HepG2 (cell line): Measurements from ENCODE around the gene TEX19. TPM values are rescaled to one million over a fixed set of nuclear protein-coding genes. Genes with fewer than 3 reads are reported as not detected.

ENCODE experiments used
- ADNP ChIP-seq: sonication (generic); formaldehyde crosslinking; IDR thresholded peaks from 2 replicates; pipeline ENCODE4 v1.4.0; 2020; ENCODE audit warnings: missing genetic modification reagents
- ARNT2 ChIP-seq: sonication (generic); formaldehyde crosslinking; IDR thresholded peaks from 2 replicates; pipeline ENCODE4 v1.8.0; 2022; ENCODE audit warnings: mild to moderate bottlenecking, low read depth, missing genetic modification reagents, moderate library complexity
- CTCF ChIP-seq: sonication (generic); formaldehyde crosslinking; IDR thresholded peaks from 2 replicates; pipeline ENCODE4 v1.5.0; 2020; ENCODE audit warnings: mild to moderate bottlenecking, missing genetic modification reagents, moderate library complexity
- EP300 ChIP-seq, 3 experiments: sonication (generic) in 1 of 3; formaldehyde crosslinking in 1 of 3; IDR thresholded peaks; 2 replicates each; pipeline versions ENCODE4 v1.5.1 to v1.6.1; 2011 to 2020; ENCODE audit warnings: low read depth in 2 of 3, low read length in 2 of 3, borderline replicate concordance in 1 of 3, improper control_type of control experiment in 1 of 3, mild to moderate bottlenecking in 1 of 3, missing genetic modification reagents in 1 of 3, moderate library complexity in 1 of 3
- FOXA1 ChIP-seq, 2 experiments: fragments of 450-650 bp in 1 of 2; sonication (generic) in 1 of 2; formaldehyde crosslinking in 1 of 2; IDR thresholded peaks; 2 replicates each; pipeline versions ENCODE4 v1.4.0 to v1.6.1; 2016 to 2020; ENCODE audit warnings: missing genetic modification reagents in 1 of 2
- FOXM1 ChIP-seq: sonication (generic); formaldehyde crosslinking; IDR thresholded peaks from 2 replicates; pipeline ENCODE4 v1.5.0; 2020; ENCODE audit warnings: missing genetic modification reagents
- MLLT10 ChIP-seq: sonication (generic); formaldehyde crosslinking; IDR thresholded peaks from 2 replicates; pipeline ENCODE4 v1.4.0; 2020; ENCODE audit warnings: missing genetic modification reagents
- NFYC ChIP-seq: IDR thresholded peaks from 2 replicates; pipeline ENCODE4 v1.6.1; 2016; ENCODE audit warnings: missing genetic modification reagents, missing compliant biosample characterization
- NR1H2 ChIP-seq: sonication (generic); formaldehyde crosslinking; IDR thresholded peaks from 2 replicates; pipeline ENCODE4 v1.8.1; 2022; ENCODE audit warnings: low read depth, missing genetic modification reagents, borderline replicate concordance
- PAXIP1 ChIP-seq: sonication (generic); formaldehyde crosslinking; conservative IDR thresholded peaks from 2 replicates; pipeline ENCODE4 v1.4.0; 2020; ENCODE audit warnings: mild to moderate bottlenecking, missing genetic modification reagents, moderate library complexity
- RFXANK ChIP-seq: IDR thresholded peaks from 2 replicates; pipeline ENCODE4 v1.6.1; 2016
- SNAPC2 ChIP-seq: sonication (generic); formaldehyde crosslinking; IDR thresholded peaks from 2 replicates; pipeline ENCODE4 v1.8.1; 2022; ENCODE audit warnings: mild to moderate bottlenecking, missing genetic modification reagents
- TCF7L2 ChIP-seq: IDR thresholded peaks from 2 replicates; pipeline ENCODE4 v1.6.1; 2011; ENCODE audit warnings: mild to moderate bottlenecking, low read depth, low read length, moderate library complexity
- ZMAT5 ChIP-seq: sonication (generic); formaldehyde crosslinking; IDR thresholded peaks from 2 replicates; pipeline ENCODE4 v1.5.0; 2020; ENCODE audit warnings: mild to moderate bottlenecking, low read depth, missing genetic modification reagents, borderline replicate concordance
- ZNF558 ChIP-seq: sonication (generic); formaldehyde crosslinking; IDR thresholded peaks from 2 replicates; pipeline ENCODE4 v1.9.0; 2022; ENCODE audit warnings: mild to moderate bottlenecking, missing genetic modification reagents, borderline replicate concordance
- ZNF607 ChIP-seq: sonication (generic); formaldehyde crosslinking; IDR thresholded peaks from 2 replicates; pipeline ENCODE4 v1.5.1; 2020; ENCODE audit warnings: missing genetic modification reagents, mild to moderate bottlenecking, borderline replicate concordance
- ZNF687 ChIP-seq: sonication (generic); formaldehyde crosslinking; IDR thresholded peaks from 2 replicates; pipeline ENCODE4 v1.5.1; 2020; ENCODE audit warnings: mild to moderate bottlenecking, missing genetic modification reagents, moderate library complexity
- ZSCAN22 ChIP-seq: sonication (generic); formaldehyde crosslinking; IDR thresholded peaks from 2 replicates; pipeline ENCODE4 v1.4.0; 2020; ENCODE audit warnings: mild to moderate bottlenecking, missing genetic modification reagents
- polyA plus RNA-seq, 8 experiments: library from polyadenylated mRNA; depleted of rRNA in 3 of 8; stranded (reverse) in 7 of 8; unstranded in 1 of 8; fragments of >200 nt; fragmentation: Illumina TruSeq in 4 of 8; extraction: Trizol in 4 of 8; gene quantifications; 2 replicates each; pipeline versions ENCODE4 v1.2.1 to v1.2.3, GENCODE V29; 2011 to 2016; ENCODE audit warnings: low read depth in 4 of 8, missing spikeins in 1 of 8, mixed read lengths in 1 of 8; ENCODE audit not compliant: insufficient read depth in 1 of 8
- total RNA-seq, 5 experiments: library from RNA; depleted of rRNA; stranded (reverse); fragments of >200 nt; fragmentation: Illumina TruSeq; extraction: Trizol; gene quantifications; 2 replicates each; pipeline ENCODE4 v1.2.3, GENCODE V29; 2016; ENCODE audit warnings: low read depth in 1 of 5

The TEX19 gene
- total and polyA plus RNA-seq, 2 of the 13 experiments (the other 11 are each of a cell fraction or from before 2014, with no cell fraction given): 1.3 to 6.0 TPM

- TF ChIP-seq PAXIP1 (CRISPR knock-in tag) (peak; percentile 65), FOXA1 (IDR thresholded peaks at IDR 0.05) (no peak), FOXA1 (CRISPR knock-in tag; IDR thresholded peaks at IDR 0.05) (no peak; the same call in 1 of the 2 replicates), SNAPC2 (CRISPR knock-in tag) (no peak), TCF7L2 (no peak), FOXM1 (CRISPR knock-in tag) (no peak), NR1H2 (CRISPR knock-in tag) (0 out of 2 replicates have a peak, but pooled peaks have one; percentile 34), ZNF558 (no peak), EP300 (IDR thresholded peaks at IDR 0.05; ENCODE audit: low read depth in 2 of 2, low read length in 2 of 2) (peak in 1 of 2 experiments; percentile 56; a peak in 2 of 4 replicates), EP300 (CRISPR knock-in tag; IDR thresholded peaks at IDR 0.05; ENCODE audit: borderline replicate concordance) (no peak), ARNT2 (no peak), NFYC (CRISPR knock-in tag) (no peak), CTCF (peak; percentile 29; the same call in 1 of the 2 replicates), ZMAT5 (no peak), ADNP (CRISPR knock-in tag) (no peak), MLLT10 (CRISPR knock-in tag) (no peak), RFXANK (no peak), ZNF687 (CRISPR knock-in tag) (peak; percentile 63), ZNF607 (CRISPR knock-in tag) (no peak), ZSCAN22 (CRISPR knock-in tag) (no peak)
These were observed 53.8 kb downstream of the TEX19 start (continued) for GRCh38 chr17:82412535-82413520.
